HT-29 (cell line): ENCODE measurements around the gene ABCA4. TPM values are rescaled to one million over a fixed set of nuclear protein-coding genes. Genes with fewer than 3 reads are reported as not detected.

Source experiments
- DNase-seq: peaks from one replicate; pipeline ENCODE4 v3.0.0-alpha.2; 2015; ENCODE audit warnings: low spot score
- total RNA-seq: library from RNA; depleted of rRNA; stranded (reverse); fragments of >200 nt; shearing (Covaris generic); gene quantifications from 2 replicates; pipeline ENCODE4 v1.2.3, GENCODE V29; 2014

The ABCA4 gene
- total RNA-seq, 1 experiment from 2014 or later: not detected

DNA sequence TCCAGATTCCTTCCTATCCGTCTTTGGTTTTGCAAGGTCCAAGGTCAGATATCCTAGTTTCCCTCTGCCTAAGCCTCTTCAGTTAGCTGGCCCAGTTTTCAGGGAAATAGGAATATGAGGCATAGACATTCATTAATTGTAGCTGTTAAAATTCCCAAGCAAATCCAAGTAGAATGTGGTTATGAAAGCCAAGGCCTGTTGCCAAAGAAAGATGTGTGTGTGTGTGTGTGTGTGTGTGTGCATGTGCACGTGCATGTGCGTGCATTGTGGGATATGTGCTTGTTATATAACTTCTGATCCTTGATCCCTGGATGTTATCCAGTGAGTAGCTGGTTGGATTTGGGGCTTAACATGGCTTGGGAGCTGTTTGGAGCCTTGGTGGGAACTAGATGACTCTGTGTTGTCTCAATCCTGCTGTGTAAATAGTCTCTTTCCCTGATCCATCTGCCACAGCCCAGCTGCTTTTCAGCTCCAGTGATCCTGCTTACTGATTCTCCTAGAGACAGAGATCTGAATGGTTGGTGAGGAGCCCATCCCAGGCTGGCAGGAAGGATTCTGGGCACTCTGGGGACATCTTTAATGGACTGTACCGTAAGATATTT lies 141.1 kb downstream of the ABCA4 start:
- no peak for DNase-seq

DNA sequence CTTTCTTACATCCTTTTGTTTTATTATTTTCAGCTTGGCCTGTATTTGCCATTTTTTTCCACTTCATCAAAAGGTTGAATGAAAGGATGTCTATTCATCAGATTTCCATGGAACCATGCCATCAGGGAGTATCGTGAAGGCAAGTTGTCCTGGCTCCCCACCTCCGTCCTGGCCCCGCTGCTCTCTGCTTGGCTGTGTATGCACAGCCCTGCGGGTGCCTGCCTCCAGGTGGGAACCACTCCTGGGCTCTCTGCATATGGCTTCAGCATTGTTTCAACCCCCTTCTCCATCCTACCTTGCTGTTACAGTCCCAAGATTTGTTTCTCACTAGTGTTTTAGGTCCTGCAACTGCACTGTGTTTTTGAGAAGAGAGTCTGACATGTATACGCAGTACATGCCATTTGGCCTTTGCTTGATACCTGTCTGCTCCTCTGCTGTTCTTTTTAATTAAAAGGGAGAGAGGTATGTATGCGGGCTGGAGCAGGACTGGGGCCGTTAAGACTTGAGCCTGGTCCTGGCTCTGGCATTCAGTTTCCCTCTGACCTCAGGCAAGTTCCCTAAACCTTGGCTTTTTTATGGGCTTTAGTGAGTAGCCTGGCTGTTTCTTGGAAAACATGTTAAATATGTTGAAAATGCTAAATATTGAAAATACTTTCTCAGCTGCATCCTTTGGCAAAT lies 141.8 kb downstream of the ABCA4 start:
- DNase-seq: no peak

DNA sequence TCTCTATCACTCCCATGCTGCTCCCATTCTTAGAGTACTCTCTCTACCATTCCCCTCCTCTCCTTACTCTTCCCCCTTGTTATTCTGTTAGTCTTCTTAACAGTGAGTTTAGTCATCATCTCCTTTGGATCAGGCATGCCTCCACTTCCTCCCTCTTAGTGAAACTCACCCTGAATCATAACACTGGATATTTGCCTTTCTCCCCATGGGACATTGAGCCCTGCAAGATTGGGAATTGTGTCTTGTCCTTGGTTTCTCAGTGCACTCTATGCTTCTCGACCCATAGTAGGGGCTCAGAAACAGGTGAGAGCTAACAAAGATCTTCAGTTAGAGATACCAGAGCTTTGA lies 143.4 kb downstream of the ABCA4 start:
- no peak for DNase-seq

DNA sequence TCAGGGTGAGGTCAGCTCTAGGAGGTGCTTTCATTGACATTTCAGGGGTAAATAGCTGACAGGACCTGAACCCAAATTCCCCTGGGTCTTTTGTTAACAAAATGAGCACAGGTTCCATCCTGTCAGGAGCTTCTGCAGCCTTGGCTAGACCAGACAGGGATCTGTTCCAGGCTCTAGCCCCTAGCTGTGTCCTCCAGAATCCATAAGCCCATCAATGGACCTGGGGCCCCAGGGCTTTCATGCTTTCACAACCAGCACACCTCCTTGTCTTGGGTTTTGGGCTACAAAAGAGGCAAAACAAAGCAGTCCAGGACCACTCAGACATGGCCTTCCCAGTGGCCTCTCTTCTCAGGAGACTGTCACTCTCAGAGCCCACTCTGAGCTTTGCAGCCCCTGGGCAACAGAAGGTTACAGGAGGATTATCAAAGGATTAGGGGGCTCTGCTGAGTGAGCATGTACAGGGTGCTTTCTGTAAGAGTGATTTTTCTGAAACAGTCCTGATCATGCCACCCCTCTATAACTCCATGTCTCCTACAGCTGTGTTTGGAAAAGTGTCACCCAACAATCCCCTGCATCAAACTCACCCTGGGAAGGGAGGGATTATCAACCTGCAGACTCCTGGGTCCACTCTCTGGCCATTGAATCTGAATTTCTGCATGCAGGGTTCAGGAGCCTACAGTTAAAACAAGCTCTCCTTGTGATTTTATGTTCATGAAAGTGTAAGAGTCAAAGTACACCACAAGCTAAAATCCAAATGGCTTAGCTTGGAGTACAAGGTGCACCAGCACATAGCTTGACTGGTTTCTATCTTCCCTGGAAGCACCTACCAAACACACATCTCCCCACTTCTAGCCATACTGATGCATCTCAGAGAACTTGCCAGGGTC lies 144.0 kb downstream of the ABCA4 start:
- DNase-seq: no peak

DNA sequence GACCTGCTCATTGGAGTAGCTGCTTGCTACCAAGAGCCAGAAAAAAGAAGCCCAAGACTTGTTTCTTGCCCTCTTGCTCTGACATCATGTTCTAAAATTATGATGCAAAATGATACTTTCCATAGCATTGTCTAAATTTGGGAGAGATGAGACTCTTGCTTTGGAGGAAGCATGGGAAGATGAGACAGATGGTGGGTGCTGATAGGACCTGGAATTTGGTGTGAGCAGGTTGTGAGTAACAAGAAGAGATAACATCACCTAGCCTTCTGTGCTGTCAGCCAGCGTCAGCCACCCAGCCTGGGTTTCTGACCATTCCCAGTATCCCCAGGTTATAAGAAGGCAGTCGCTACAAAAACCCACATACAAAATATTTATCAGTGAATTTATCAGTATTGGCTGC lies 144.7 kb downstream of the ABCA4 start:
- DNase-seq: no peak

DNA sequence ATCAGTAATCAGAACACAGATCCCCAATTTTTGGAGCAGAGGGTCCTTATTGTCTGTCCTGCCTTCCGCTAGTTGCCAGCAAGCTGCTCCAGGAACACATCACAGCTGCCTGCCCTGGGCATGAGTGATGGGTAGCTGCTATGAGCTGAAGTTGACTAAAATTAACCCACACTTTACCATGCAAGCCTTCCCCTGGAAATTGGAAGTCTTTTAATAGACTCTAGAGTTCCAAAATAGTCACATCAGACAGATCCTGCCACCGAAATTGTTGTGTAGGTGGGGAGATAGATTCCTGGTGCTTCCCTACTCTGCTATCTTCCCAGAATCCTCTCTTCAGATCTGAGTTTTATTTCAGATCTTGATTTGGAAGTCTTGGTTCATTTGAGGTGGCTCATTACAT lies 148.6 kb downstream of the ABCA4 start:
- no peak for DNase-seq

DNA sequence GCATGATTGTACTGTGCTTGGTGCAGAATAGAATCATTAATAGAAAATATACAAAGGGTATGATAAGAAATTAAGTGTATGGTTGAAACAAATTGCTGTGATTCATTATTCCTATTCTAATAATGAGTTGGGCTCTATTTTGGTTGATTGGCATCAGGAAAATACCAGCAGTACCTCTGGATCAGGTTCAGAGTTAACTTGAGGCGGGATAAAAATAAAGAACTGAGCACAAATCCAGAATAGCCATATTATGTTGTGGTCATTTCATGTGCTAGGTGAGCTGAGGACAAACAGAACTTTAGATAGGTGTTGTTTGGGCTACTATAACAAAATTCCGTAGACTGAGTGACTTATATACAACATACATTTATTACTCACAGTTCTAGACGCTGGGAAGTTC lies 151.1 kb downstream of the ABCA4 start:
- DNase-seq: no peak

DNA sequence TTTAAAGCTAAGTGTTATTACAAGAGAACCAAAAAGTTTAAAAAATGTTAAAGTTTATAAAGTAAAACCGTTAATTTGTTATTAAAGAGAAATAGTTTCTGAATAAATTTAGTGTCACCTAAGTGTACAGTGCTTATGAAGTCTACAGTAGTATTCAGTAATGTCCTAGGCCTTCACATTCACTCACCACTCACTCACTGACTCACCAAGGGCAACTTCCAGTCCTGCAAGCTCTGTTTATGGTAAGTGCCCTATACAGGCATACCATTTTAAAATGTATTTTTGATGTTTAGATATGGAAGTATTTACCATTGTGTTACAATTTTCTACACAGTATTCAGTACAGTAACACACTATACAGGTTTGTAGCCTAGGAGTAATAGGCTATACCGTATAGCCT lies 151.6 kb downstream of the ABCA4 start:
- DNase-seq: no peak

DNA sequence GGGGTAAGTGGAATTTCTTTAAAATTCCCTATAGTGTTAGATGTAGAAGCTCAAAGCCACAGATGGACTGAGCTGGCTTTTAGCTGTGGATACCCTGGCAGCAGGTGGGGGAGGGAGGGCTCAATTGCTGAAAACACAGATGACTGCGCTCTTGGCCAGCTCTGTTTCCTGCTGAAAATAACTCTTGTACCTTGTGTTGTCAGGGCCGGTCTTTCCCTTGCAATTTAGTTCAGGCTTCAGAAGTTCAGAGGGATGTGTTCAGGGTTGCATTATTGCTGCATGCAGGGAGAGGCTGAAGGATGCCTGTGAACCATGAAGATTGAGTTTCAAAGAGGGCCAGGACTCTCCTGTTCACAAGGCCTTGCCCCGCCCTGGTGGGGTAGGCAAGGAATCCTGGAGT lies 153.6 kb downstream of the ABCA4 start:
- no peak for DNase-seq

DNA sequence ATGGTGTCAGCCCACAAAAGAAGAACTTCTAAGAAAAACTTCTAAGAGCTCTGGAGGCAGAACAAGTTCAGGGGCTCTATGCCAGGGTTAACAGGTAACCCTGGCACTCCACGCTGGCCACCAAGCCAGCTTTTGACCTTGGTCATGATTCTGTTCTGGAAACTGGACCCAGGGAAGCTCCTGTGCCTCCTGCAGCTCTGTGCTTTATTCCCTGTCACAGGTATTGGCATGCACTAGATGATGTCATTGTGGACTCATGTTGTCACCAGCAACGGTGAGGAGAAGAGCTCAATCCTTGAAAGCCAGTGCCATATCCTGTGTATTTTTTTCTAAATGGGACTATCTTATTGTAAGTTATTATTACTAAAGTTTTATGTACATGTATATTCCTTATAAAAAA lies 155.1 kb downstream of the ABCA4 start:
- no peak for DNase-seq

DNA sequence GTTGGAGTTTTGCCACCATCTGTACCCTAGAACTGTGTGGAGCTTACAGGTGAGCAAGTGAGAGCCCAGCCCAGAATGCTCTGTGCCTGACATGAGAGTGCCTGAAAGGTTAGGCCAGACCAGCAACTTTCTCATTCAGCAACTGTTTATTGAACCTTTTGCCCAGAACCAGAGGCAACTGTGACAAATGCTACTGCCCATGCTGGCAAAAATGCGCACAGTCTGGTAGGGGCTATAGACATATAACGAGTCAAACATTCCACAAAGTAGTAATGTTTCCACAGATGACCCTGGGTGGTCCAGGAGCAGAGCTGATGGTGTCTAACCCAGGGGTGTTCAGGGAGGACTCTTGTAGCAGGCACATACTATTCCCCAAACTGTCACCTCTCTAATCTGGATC lies 155.7 kb downstream of the ABCA4 start:
- no peak for DNase-seq

DNA sequence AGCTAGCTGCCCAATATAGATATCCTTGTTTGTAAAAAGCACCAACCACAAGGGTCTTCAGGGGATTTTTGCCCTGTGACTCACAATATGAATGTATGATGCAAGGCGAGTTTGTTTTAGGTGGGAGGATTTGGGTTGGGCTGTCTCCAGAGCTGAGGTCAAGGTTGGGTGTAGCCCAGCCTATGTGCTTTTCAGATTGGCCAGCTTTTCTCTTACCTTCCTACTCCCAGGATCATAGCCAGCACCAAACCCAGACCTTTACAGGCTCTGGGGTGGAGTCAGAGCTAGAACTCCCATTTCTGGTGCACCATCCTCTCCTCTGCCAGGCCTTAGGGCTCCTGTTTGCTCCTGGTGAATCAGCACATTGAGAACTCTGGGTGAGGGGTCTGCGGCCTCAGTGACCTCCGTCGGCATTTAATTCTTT lies 156.2 kb downstream of the ABCA4 start:
- peak; percentile 43 for DNase-seq

DNA sequence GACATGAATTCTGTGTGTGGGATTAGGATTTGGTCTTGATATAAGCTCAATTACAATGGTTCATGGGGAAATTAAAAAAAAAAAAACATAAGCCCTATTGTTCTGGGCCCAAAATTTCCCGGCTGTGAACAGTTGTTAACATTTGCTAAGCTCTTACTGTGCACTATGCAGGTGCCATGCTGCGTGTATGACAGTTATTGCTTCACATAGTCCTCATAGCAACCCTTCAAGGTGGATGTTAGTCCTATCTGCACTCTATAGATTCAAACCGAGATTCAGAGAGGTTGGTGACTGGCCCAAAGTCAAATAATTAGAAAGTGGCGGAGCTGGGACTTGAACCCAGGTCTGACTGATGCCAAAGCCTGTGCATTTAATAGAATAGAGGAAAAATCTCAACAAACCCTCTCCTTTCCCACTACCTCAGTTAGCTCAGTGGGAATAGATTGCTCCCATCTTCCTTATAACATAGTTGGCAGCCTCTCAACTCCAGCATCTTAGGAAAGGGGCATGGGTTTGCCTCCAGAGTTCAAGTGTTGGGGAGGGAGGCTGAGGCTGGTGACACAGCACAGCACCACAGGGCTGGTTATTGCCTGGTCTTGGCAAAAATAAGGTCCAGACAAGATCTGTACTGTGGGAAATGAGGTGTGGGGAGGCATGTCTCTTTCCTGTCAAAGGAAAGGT lies 156.7 kb downstream of the ABCA4 start:
- no peak for DNase-seq

DNA sequence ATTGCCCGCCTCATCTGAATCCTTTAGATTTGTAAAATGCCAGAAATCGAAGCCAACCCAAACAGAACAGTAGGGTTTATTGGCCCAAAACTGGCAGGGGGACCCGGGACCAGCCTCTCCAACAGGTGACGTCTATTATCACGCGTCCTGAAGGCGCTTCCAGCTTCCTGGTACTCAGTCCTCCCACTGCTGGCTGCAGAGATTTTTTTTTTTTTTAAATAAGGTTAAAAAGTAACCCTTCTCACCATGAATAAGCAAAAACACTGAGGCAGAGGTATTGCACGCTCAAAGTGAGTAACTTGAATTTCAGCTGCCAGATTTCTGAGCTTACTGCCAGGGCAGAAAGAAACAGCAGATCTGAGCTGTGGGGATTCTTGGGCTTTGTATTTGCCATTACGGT lies 157.4 kb downstream of the ABCA4 start:
- DNase-seq: no peak

DNA sequence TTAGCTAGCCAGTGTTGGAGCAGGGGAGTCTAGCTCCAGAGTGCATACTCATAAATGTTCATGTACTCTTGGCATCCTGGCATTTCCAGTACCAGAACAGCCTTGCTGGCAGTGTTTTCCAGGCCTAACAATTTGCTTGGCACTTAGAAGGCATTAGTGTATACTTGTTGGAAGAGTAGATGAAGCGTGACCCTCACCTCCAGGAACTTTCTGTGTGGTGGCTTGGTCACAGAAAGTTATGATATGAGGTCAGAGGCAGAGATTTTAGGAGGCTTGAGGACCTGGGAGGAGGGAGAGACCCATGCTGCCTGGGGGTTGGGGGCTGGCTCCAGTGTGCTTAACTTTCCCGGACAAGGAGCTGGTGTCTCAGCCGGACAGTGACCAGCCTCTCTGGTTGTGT lies 159.0 kb downstream of the ABCA4 start:
- no peak for DNase-seq

DNA sequence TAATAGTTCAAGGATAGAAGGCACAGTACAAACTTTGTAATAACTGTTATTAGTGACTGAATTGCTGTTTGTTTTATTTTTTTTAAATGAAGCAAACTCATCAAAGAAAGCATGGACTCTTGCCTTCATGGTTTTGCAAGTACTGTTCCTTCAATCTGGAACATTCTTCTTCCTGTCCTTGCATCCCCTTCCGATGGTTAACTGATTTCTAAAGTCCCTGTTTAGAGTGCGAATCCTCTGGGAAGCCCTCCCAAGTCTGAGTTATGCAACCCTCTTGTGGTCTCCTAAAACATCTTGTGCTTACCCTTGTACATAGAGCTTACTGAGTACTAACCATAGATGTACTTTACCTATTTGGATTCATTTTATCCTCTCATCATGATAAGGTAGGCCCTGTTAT lies 159.5 kb downstream of the ABCA4 start:
- no peak for DNase-seq

DNA sequence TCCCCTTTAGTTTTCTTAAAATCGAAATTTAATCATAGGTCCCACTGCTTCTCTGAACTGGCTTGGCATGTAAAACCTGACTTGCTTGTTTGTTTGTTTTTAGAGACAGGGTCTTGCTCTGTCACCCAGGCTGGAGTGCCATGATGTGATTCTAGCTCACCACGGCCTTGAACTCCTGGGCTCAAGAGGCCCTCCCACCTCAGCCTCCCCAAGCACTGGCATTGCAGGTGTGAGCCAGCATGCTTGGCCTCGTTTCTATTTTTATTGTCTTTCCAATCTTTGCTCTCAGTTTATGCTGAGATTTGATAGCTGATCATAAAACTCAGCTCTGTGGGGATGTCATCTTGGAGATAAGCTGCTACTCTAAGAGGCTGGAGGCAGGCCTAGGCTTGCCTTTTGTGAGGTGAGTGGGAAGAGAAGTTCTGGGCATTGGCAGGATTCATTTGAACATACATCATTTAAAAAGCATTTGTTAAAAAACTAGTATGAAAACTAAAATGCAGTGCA lies 160.3 kb downstream of the ABCA4 start:
- DNase-seq: no peak

DNA sequence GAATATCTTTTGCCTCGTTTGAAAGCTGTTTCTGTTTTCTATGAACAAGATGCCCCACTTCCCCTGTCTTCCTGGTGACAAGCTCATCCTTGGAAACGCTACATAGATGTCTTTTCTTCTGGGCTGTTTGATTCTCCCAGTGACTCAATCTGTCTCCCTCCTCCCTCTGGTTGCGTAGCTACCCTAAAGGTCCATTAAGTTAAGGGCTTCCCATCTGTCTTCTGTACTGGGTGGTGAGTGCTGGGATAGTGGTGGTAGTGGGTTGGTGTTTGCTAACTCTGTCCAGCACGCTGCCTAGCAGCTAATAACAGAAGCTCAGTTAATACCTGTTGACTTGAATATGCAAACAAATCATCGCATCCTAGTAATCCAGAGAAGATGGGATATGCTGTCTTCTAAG lies 161.5 kb downstream of the ABCA4 start:
- DNase-seq: no peak

DNA sequence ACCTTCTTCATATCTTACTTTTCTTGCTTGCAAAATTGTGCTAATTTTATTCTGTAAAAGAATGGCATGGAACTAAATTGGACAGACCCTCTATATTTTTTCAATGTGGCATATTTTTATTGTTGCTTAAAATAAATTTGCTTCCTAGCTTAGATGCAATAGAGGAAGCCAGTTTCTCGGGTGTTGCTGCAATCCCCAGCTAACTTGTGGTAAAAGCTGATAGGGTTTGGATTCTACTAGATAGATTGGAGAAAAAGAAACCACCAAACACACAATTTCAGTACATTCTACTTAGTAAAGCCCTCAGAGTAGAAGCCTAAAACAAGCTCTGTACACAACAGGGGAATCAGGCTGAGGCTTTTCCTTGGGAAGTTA lies 162.2 kb downstream of the ABCA4 start:
- no peak for DNase-seq

DNA sequence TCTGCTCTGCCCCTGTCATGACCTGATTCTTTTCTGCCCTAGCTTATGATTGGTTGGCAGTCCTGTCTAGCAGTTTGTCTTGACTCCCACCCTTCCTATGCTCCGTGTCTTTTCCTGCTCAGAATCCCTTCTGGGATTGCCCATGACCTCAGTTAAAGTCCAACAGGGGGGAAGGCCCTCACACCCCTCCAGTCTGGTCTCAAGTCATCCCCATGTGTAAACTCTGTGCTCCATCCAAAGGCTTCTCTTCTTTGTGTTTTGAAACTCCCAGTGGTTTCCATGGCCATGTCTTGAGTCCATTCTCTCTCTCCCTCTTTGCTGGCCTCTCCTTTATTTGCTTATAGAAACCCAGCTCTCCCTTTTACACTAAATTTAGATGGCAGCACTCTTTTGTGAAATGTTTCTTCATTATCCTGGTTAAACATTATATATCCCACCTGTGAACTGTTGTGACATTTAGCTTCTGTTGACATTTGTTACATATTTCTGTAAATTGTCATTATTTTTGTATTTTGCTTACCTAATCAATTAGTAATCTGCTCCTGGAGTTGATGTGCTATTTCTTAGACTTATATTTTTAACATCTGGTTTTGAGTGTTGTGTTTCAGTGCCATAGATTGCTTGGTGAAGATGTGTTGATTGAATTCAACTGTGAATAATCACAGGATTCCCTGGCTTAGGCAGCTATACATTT lies 162.8 kb downstream of the ABCA4 start:
- no peak for DNase-seq

DNA sequence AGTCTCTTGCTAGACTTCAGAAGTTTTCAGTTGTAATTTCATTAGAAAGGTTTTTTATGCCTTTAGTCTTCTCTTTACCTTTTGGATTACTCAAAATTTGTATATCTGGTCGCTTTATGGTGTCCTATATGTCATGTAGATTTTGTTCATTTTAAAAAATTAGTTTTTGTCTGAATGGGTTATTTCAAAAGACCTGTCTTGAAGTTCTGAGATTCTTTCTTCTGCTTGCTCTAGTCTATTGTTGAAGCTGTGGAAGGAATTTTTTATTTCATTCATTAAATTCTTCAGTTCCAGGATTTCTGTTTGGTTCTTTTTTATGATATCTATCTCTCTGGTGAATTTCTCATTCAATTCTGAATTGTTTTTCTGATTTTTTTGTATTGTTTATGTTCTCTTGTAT lies 165.2 kb downstream of the ABCA4 start:
- no peak for DNase-seq
